DND-41 (cell line): ENCODE results near the gene SNAPC5.

Experiments used
- ATAC-seq: fragments of 200-7000 bp; cut with Tn5 transposase; 3 replicates; pipeline ENCODE4 v1.9.1; 2021; ENCODE audit warnings: low read depth; ENCODE audit not compliant: insufficient read depth
- DNase-seq: peaks from one replicate; pipeline ENCODE4 v3.0.0-alpha.2; 2020
- H2AFZ ChIP-seq: 2 replicates; pipeline ENCODE4 v1.6.0; 2012; ENCODE audit warnings: low read depth, low read length
- H3K27ac ChIP-seq: 2 replicates; pipeline ENCODE4 v1.5.1; 2012; ENCODE audit warnings: low read length, inconsistent platforms
- H3K27me3 ChIP-seq: fragments of 200-600 bp; sonication (generic); 2 replicates; pipeline ENCODE4 v1.6.0; 2012; ENCODE audit warnings: low read length, mild to moderate bottlenecking, inconsistent platforms; ENCODE audit not compliant: insufficient read depth, poor library complexity
- H3K36me3 ChIP-seq: 2 replicates; pipeline ENCODE4 v1.5.1; 2012; ENCODE audit warnings: low read length, inconsistent platforms; ENCODE audit not compliant: insufficient read depth
- H3K4me1 ChIP-seq: 2 replicates; pipeline ENCODE4 v1.5.1; 2012; ENCODE audit warnings: mild to moderate bottlenecking, low read length; ENCODE audit not compliant: insufficient read depth
- H3K4me2 ChIP-seq: 2 replicates; pipeline ENCODE4 v1.6.0; 2012; ENCODE audit warnings: mild to moderate bottlenecking, moderate library complexity, low read length, inconsistent platforms; ENCODE audit not compliant: insufficient read depth
- H3K4me3 ChIP-seq, 2 experiments: fragments of 200-600 bp in 1 of 2; shearing (Covaris generic) in 1 of 2; 2 replicates each; pipeline ENCODE4 v1.5.1; 2012 to 2016; ENCODE audit warnings: inconsistent platforms in 2 of 2, low read length in 2 of 2, mild to moderate bottlenecking in 2 of 2, low read depth in 1 of 2, moderate library complexity in 1 of 2
- H3K79me2 ChIP-seq: 2 replicates; pipeline ENCODE4 v1.6.0; 2012; ENCODE audit warnings: low read length, inconsistent platforms; ENCODE audit not compliant: insufficient read depth
- H3K9ac ChIP-seq: 2 replicates; pipeline ENCODE4 v1.6.0; 2012; ENCODE audit warnings: low read depth, mild to moderate bottlenecking, inconsistent platforms, low read length, moderate library complexity
- H3K9me3 ChIP-seq: 2 replicates; pipeline ENCODE4 v1.5.1; 2012; ENCODE audit warnings: low read length, moderate library complexity, mild to moderate bottlenecking, inconsistent platforms; ENCODE audit not compliant: insufficient read depth, severe bottlenecking
- H4K20me1 ChIP-seq: 2 replicates; pipeline ENCODE4 v1.6.0; 2012; ENCODE audit warnings: low read length; ENCODE audit not compliant: insufficient read depth
- CTCF ChIP-seq: IDR thresholded peaks from 2 replicates; pipeline ENCODE4 v1.5.1; 2012; ENCODE audit warnings: borderline replicate concordance, low read length, moderate library complexity, mild to moderate bottlenecking; ENCODE audit not compliant: poor library complexity, severe bottlenecking; ENCODE audit errors: extremely low read depth
- EZH2 ChIP-seq: IDR thresholded peaks from 3 replicates; pipeline ENCODE4 v1.6.1; 2012; ENCODE audit warnings: borderline replicate concordance, low read depth, mild to moderate bottlenecking, moderate library complexity, low read length, inconsistent platforms; ENCODE audit not compliant: severe bottlenecking

Gene SNAPC5

GRCh38 chr15:66494262-66494661 is 3.3 kb downstream of the SNAPC5 start:
- Histone ChIP-seq H3K4me3 (no peak overlapping the region), H4K20me1 (peaks cover 5% of the 10 kb centered on the region; the same call in 1 of the 2 replicates), H3K79me2 (peaks cover 37% of the 10 kb centered on the region), H3K4me1 (peaks cover 23% of the 10 kb centered on the region), H3K27me3 (no peaks in the 10 kb centered on the region), H3K4me2 (no peak overlapping the region), H3K9ac (no peak overlapping the region), H3K9me3 (no peaks in the 10 kb centered on the region), H2AFZ (no peak overlapping the region), H3K27ac (no peak overlapping the region), H3K36me3 (peaks cover 84% of the 10 kb centered on the region)
- DNase-seq (no peak), ATAC-seq (no peak)
- TF ChIP-seq EZH2: no peak
- no peak for TF ChIP-seq CTCF

DNA sequence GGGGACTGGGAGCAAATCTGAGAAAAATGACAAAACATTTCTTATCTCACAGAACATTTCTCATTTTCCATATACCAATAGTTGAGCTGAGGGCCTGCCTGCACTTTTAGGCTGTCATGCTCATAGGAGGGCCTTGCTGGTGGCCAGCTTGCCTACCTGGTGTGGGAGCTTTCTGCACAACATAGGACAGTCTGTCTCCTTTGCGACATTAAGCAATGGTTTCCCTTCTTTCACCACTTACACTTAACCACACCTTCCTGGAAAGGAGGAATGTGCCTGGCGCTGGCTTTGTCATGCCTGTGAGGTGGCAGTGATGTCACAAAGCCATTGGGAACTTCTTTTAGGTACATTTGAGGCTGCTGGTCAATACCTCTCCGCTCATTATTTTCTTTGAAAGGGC is 5.7 kb downstream of the SNAPC5 start:
- ATAC-seq (no peak), DNase-seq (no peak)
- peaks cover 30% of the 10 kb centered on the region for H3K79me2 ChIP-seq
- peaks cover 87% of the 10 kb centered on the region for H3K36me3 ChIP-seq
- TF ChIP-seq CTCF (no peak), EZH2 (no peak)
- H3K4me1 ChIP-seq: peaks cover 17% of the 10 kb centered on the region
- no peak overlapping the region for H3K9ac ChIP-seq
- peaks cover 5% of the 10 kb centered on the region; the same call in 1 of the 2 replicates for H4K20me1 ChIP-seq
- no peak overlapping the region for H3K4me2 ChIP-seq
- no peak overlapping the region for H3K27ac ChIP-seq
- no peaks in the 10 kb centered on the region for H3K27me3 ChIP-seq
- no peak overlapping the region for H2AFZ ChIP-seq
- H3K4me3 ChIP-seq: no peak overlapping the region
- H3K9me3 ChIP-seq: no peaks in the 10 kb centered on the region

GRCh38 chr15:66489179-66489791 is 8.3 kb downstream of the SNAPC5 start:
- Histone ChIP-seq H2AFZ (no peak overlapping the region), H3K4me1 (no peaks in the 10 kb centered on the region), H3K9ac (no peak overlapping the region), H3K79me2 (peaks cover 13% of the 10 kb centered on the region; the same call in 1 of the 2 replicates), H4K20me1 (peaks cover 5% of the 10 kb centered on the region; the same call in 1 of the 2 replicates), H3K4me3 (no peak overlapping the region), H3K27me3 (no peaks in the 10 kb centered on the region), H3K36me3 (peaks cover 96% of the 10 kb centered on the region), H3K27ac (no peak overlapping the region), H3K4me2 (no peak overlapping the region), H3K9me3 (no peaks in the 10 kb centered on the region)
- DNase-seq (no peak), ATAC-seq (no peak)
- no peak for TF ChIP-seq CTCF
- TF ChIP-seq EZH2: no peak
